Left lung (tissue), 10 donors: ENCODE measurements around the gene RAB38. TPM values are rescaled to one million over a fixed set of nuclear protein-coding genes. Genes with fewer than 3 reads are reported as not detected.
A peak's percentile ranks its signal among the peaks of the same experiment; 100 is the strongest.

Experiments
- ATAC-seq: fragments of 200-7000 bp; cut with Tn5 transposase; one replicate; pipeline ENCODE4 v1.9.1; 2020; ENCODE audit warnings: moderate library complexity
- DNase-seq, 4 donors: peaks; one replicate each; pipeline ENCODE4 v3.0.0-alpha.2; 2013 to 2020
- H3K27ac ChIP-seq, 2 donors: fragments of 200-600 bp; sonication (generic) in 1 of 2; one replicate each; pipeline versions ENCODE4 v1.5.0 to v1.8.0; 2020 to 2021
- H3K27me3 ChIP-seq, 2 donors: fragments of 200-600 bp; sonication (generic) in 1 of 2; one replicate each; pipeline versions ENCODE4 v1.5.0 to v1.8.0; 2020 to 2021
- H3K36me3 ChIP-seq, 2 donors: fragments of 200-600 bp; sonication (generic) in 1 of 2; one replicate each; pipeline versions ENCODE4 v1.5.0 to v1.8.0; 2020 to 2021
- H3K4me1 ChIP-seq, 2 donors: fragments of 200-600 bp; one replicate each; pipeline ENCODE4 v1.8.0; 2021
- H3K4me3 ChIP-seq, 2 donors: fragments of 200-600 bp; sonication (generic) in 1 of 2; one replicate each; pipeline versions ENCODE4 v1.5.0 to v1.8.0; 2020 to 2021; ENCODE audit warnings: mild to moderate bottlenecking in 1 of 2
- H3K9me3 ChIP-seq, 2 donors: fragments of 200-600 bp; sonication (generic) in 1 of 2; one replicate each; pipeline versions ENCODE4 v1.5.0 to v1.8.0; 2020 to 2021
- CTCF ChIP-seq, 2 donors: fragments of 200-600 bp; sonication (generic) in 1 of 2; IDR thresholded peaks; one replicate each; pipeline versions ENCODE4 v1.5.0 to v1.8.0; 2021; ENCODE audit warnings: antibody characterized with exemption in 2 of 2
- intact Hi-C, 2 donors: fragments of 100-400 bp; cut with DNase I; formaldehyde crosslinking; loops; one replicate each; pipeline versions ENCODE4 v1.11.2 to v1.14.2; 2022
- polyA plus RNA-seq, 6 donors: library from polyadenylated mRNA; unstranded; fragments of 120-200 nt; gene quantifications; one replicate each; pipeline ENCODE4 v1.2.1, GENCODE V29; 2013; ENCODE audit not compliant: insufficient read length in 6 of 6
- total RNA-seq, 2 donors: library from RNA; stranded (reverse); fragmentation: NEBNext Ultra II Directional; extraction: Animal tissue kit (Norgen Biotek cat#: 25700); gene quantifications; one replicate each; pipeline ENCODE4 v1.2.1, GENCODE V29; 2021
- donor health status: DM: no; HTN: yes; CAD: no.
- donor health status: DM: no; HTN: no; CAD: no.

Gene RAB38
- total and polyA plus RNA-seq, 8 donors = 12.3 to 23.8 (median 20.3) TPM

GRCh38 chr11:88157370-88157769, 17.9 kb downstream of the RAB38 start:
- H3K4me3 ChIP-seq = no peak overlapping the region
- H3K4me1 ChIP-seq = no peaks in the 10 kb centered on the region
- DNase-seq (no peak), ATAC-seq (no peak)
- peaks cover 0 to 51% of the 10 kb centered on the region in 2 donors for H3K9me3 ChIP-seq
- no peak for TF ChIP-seq CTCF (IDR thresholded peaks at IDR 0.05)
- intact Hi-C loops = no loop called here
- H3K36me3 ChIP-seq = no peaks in the 10 kb centered on the region
- no peaks in the 10 kb centered on the region for H3K27me3 ChIP-seq
- no peak overlapping the region for H3K27ac ChIP-seq

GRCh38 chr11:88152381-88152780, 22.9 kb downstream of the RAB38 start:
- DNase-seq (peak in 2 of 4 donors; percentile 50 to 52), ATAC-seq (peak; percentile 49)
- TF ChIP-seq CTCF (IDR thresholded peaks at IDR 0.05) = no peak
- intact Hi-C loops = no loop called here
- H3K27me3 ChIP-seq = no peaks in the 10 kb centered on the region
- H3K27ac ChIP-seq = no peak overlapping the region
- H3K36me3 ChIP-seq = no peaks in the 10 kb centered on the region
- H3K9me3 ChIP-seq = peaks cover 0 to 28% of the 10 kb centered on the region in 2 donors
- no peak overlapping the region for H3K4me3 ChIP-seq
- H3K4me1 ChIP-seq = no peaks in the 10 kb centered on the region

- intact Hi-C loops = no loop called here
- TF ChIP-seq CTCF (IDR thresholded peaks at IDR 0.05) = no peak
- H3K9me3 ChIP-seq = peaks cover 0 to 28% of the 10 kb centered on the region in 2 donors
- H3K4me1 ChIP-seq = no peaks in the 10 kb centered on the region
- H3K4me3 ChIP-seq = no peak overlapping the region
- ATAC-seq (no peak), DNase-seq (peak in 1 of 4 donors; percentile 40)
- no peak overlapping the region for H3K27ac ChIP-seq
- H3K36me3 ChIP-seq = no peaks in the 10 kb centered on the region
- H3K27me3 ChIP-seq = no peaks in the 10 kb centered on the region
Observed at GRCh38 chr11:88151709-88152265, 23.5 kb downstream of the RAB38 start.

GRCh38 chr11:88146106-88146505, 29.1 kb downstream of the RAB38 start:
- ATAC-seq = no peak
- H3K27ac ChIP-seq = no peak overlapping the region
- no peaks in the 10 kb centered on the region for H3K4me1 ChIP-seq
- no peak for DNase-seq
- H3K4me3 ChIP-seq = no peak overlapping the region
- intact Hi-C loops = no loop called here
- no peaks in the 10 kb centered on the region for H3K36me3 ChIP-seq
- TF ChIP-seq CTCF (IDR thresholded peaks at IDR 0.05) = no peak
- no peaks in the 10 kb centered on the region for H3K9me3 ChIP-seq
- no peaks in the 10 kb centered on the region for H3K27me3 ChIP-seq

- H3K9me3 ChIP-seq = no peaks in the 10 kb centered on the region
- intact Hi-C loops = no loop called here
- no peaks in the 10 kb centered on the region for H3K4me1 ChIP-seq
- H3K4me3 ChIP-seq = no peak overlapping the region
- H3K27me3 ChIP-seq = no peaks in the 10 kb centered on the region
- H3K36me3 ChIP-seq = no peaks in the 10 kb centered on the region
- TF ChIP-seq CTCF (IDR thresholded peaks at IDR 0.05) = no peak
- no peak overlapping the region for H3K27ac ChIP-seq
- no peak for DNase-seq
- ATAC-seq = no peak
Observed at GRCh38 chr11:88139865-88140264, 35.4 kb downstream of the RAB38 start.
